Activated T-helper 17 cell treated with anti-CD3 and anti-CD28 coated beads, Interleukin-2, amount 50 U/mL, for 72 hours (primary cell): ENCODE measurements around the gene PHF2. TPM values are rescaled to one million over a fixed set of nuclear protein-coding genes. Genes with fewer than 3 reads are reported as not detected.

Experiments used
- ATAC-seq: fragments of 150-1000 bp; cut with Tn5 transposase; replicated peaks from 2 replicates; pipeline ENCODE4 v1.10.0; 2021; ENCODE audit warnings: mild to moderate bottlenecking, moderate library complexity
- H3K27ac Mint-ChIP-seq: one replicate; pipeline ENCODE4 v1.8.0; 2022; ENCODE audit warnings: mixed read lengths
- H3K27me3 Mint-ChIP-seq: one replicate; pipeline ENCODE4 v1.8.0; 2022; ENCODE audit warnings: mixed read lengths
- H3K36me3 Mint-ChIP-seq: one replicate; pipeline ENCODE4 v1.8.0; 2022; ENCODE audit warnings: low read depth, mild to moderate bottlenecking, mixed read lengths
- H3K4me1 Mint-ChIP-seq: one replicate; pipeline ENCODE4 v1.8.0; 2022; ENCODE audit warnings: mixed read lengths
- H3K4me3 Mint-ChIP-seq: one replicate; pipeline ENCODE4 v1.8.0; 2022; ENCODE audit warnings: mild to moderate bottlenecking, mixed read lengths
- H3K9me3 Mint-ChIP-seq: one replicate; pipeline ENCODE4 v1.8.0; 2022; ENCODE audit warnings: mixed read lengths
- total RNA-seq, 2 donors: library from RNA; stranded (reverse); gene quantifications; one replicate each; pipeline ENCODE4 v1.2.3, GENCODE V29; 2022

Gene PHF2
- total RNA-seq, 2 donors from 2014 or later: 11.9 to 15.1 TPM

DNA sequence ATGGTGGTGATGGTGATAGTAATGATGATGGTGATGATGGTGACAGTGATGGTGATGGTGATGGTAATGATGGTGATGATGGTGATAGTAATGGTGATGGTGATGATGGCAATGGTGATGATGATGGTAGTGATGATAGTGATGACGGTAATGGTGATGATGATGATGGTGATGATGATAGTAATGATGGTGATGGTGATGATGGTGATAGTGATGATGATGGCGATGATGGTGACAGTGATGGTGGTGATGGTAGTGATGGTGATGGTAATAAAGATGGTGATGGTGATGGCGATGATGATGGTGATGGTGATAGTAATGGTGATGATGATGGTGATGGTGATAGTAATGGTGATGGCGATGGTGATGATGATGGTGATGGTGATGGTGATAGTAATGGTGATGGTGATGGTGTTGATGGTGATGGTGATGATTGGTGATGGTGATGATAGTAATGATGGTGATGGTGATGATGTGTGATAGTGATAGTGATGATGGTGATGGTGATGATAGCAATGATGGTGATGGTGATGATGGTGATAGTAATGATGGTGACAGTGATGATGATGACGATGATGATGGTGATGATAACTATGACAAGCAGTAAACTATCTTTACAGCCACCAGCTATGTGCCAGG lies 38.6 kb downstream of the PHF2 start:
- Mint-ChIP-seq H3K4me1 (peaks cover 15% of the 10 kb centered on the region), H3K4me3 (no peak overlapping the region), H3K27me3 (no peaks in the 10 kb centered on the region), H3K9me3 (peaks cover 5% of the 10 kb centered on the region), H3K27ac (no peak overlapping the region), H3K36me3 (peaks cover 6% of the 10 kb centered on the region)
- no peak for ATAC-seq

DNA sequence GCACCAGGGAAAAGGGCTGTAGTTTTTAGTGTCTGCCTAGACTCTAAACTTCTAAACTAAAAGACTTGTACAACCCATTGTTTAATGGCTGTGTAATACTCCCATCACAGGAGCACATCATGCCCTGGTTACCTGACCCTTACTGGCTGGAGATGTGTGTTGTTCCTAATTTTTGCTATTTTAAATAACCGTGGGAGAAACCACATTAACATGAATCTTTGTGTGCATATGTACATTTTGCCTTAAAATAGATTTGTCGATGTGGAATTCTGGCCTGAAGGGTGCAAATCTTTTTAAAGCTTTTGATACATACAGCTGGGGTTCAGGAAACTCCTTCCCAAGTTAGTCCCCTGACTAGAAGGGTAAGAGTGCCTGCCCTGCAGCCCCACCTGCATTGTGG lies 39.7 kb downstream of the PHF2 start:
- H3K27ac Mint-ChIP-seq: no peak overlapping the region

DNA sequence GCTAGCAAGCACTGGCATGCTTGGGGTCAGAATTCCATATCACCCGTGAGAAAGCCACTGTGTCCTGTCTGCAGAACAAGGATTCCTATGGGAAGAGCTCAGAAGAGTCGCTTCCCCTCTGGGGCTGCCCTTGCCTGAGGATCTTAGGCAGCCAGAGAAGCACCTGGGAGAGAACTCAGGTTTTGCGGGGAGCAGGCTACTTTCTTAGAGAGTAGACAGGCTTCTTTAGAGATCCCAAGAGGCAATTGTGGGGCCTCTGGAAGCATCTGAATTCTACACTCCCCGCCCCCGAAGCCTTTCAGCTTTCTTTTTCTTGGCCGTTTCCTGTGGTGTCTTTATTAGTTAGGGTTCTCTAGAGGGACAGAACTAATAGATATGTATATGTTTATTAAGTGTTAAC lies 40.9 kb downstream of the PHF2 start:
- ATAC-seq: no peak
- Mint-ChIP-seq H3K4me3 (no peak overlapping the region), H3K36me3 (no peaks in the 10 kb centered on the region), H3K27ac (no peak overlapping the region), H3K27me3 (no peaks in the 10 kb centered on the region), H3K9me3 (no peaks in the 10 kb centered on the region), H3K4me1 (peaks cover 5% of the 10 kb centered on the region)

More for the DNA sequence above, 39.7 kb downstream of the PHF2 start:
- Mint-ChIP-seq H3K36me3 (no peaks in the 10 kb centered on the region), H3K9me3 (no peaks in the 10 kb centered on the region), H3K4me3 (no peak overlapping the region), H3K27me3 (no peaks in the 10 kb centered on the region), H3K4me1 (peaks cover 11% of the 10 kb centered on the region)
- no peak for ATAC-seq

DNA sequence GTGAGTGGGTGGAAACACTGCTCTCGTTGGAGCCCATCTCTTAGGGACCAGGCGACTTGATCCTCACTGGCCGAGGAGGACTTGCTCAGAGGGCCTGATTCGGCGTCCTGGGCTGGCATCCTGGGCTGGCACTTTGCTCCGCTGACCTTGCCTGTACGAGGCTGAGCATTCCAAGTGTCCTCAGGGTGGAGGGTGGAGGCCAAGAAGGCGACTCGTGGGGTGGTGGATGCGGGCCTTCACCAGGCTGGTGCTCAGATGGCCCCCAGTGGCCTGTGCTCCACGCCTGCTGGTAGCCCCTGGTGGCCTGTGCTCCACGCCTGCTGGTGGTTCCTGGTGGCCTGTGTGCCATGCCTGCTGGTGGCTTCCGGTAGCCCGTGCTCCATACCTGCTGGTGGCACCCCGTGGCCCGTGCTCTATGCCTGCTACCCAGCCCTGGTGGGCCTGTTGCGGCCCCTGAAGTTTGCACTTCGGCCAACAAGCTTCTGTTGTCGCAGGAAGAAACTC lies 42.9 kb downstream of the PHF2 start:
- ATAC-seq: no peak
- Mint-ChIP-seq H3K27me3 (no peaks in the 10 kb centered on the region), H3K9me3 (no peaks in the 10 kb centered on the region), H3K36me3 (no peaks in the 10 kb centered on the region), H3K4me3 (no peak overlapping the region), H3K27ac (no peak overlapping the region), H3K4me1 (peaks cover 6% of the 10 kb centered on the region)

DNA sequence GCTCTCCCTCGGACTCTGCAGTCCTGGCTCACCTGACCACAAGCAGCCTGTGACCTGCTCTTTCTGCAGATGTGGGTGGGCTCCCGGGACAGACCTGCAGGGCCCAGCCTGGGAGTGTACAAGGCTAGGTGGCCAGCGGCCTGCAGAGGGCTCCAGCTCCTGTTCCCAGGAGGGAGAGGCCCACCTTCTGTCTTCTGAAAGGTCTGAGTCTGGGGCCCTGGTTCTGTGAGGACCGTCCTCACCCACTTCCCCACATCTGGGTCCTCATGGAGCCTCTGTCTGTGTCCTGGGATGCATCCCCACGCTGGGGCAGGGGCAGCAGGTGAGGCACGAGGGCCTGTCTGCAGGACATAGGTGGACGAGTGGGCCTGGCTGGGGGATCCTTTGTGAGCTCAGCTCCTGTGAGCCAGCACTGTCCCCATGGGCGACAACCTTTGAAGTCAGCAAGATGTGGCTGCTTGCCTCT lies 43.7 kb downstream of the PHF2 start:
- H3K4me3 Mint-ChIP-seq: no peak overlapping the region
- no peaks in the 10 kb centered on the region for H3K36me3 Mint-ChIP-seq
- peaks cover 6% of the 10 kb centered on the region for H3K4me1 Mint-ChIP-seq
- no peaks in the 10 kb centered on the region for H3K9me3 Mint-ChIP-seq
- no peaks in the 10 kb centered on the region for H3K27me3 Mint-ChIP-seq
- no peak for ATAC-seq
- no peak overlapping the region for H3K27ac Mint-ChIP-seq

DNA sequence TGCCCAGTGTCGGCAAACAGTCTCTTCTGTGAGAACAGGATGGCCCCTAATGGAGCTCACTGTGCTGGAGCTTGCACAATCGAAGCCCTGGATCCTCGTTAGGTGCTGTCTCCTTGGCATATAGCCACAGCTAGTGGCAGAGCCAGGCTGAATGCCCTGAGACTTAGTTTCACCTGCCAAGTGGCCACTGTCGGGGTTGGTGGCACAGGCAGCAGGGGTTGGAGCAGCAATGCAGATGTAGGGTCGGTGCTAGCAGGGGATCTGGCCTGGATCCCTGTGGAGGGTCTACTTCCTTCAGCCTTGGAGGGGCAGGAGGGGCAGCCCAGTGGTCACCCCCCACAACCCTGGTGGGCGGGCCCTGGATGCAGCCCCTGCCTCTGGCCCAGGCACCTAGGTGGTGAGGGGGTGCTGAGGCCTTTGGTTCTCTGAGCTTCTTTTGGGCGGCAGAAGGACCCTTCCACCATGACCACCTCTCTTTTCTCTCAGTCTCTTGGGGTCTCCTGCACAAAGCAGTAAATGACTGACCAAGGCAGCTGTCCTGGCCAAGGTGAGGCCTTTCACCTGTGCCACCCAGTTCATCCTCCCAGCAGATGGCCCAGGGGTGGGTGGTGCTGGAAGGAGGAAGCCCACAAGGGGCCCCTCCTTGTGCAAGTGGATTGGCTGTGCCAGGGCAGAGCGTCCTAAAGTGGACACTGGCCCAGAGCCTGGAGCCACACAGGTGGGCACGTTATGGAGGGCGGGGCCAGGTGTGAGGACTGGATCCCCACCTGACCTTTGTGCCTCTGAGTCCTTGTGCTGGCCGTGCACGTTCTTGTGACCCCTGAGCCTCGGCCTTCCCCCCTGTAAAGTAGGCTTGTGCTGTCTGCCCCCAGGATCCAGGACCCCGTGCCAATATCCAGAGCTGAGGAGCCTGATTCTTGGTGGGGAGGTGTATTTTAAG lies 44.8 kb downstream of the PHF2 start:
- H3K4me3 Mint-ChIP-seq: no peak overlapping the region
- no peak for ATAC-seq
- H3K27me3 Mint-ChIP-seq: no peaks in the 10 kb centered on the region
- peaks cover 6% of the 10 kb centered on the region for H3K4me1 Mint-ChIP-seq
- no peaks in the 10 kb centered on the region for H3K9me3 Mint-ChIP-seq
- H3K36me3 Mint-ChIP-seq: peaks cover under 1% of the 10 kb centered on the region
- no peak overlapping the region for H3K27ac Mint-ChIP-seq

DNA sequence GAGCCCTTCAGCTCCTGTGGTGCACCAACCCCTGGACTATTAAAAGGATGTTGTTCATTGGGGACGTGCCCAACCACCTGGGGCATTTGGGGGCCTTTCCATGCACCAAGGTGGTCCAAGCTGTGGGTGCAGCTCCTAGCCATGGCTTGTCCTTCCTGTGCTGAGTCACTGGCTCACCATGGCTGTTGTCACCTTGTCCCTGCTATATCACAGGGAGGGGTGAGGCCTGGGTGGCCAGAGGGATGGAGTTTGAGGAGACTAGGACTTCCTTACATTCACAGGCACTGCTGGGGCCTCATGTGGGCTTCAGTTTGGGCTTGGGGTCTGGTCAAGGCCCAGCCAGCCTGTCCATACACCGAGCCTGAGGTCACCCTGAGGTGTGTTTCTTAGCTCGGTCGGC lies 45.5 kb downstream of the PHF2 start:
- H3K27me3 Mint-ChIP-seq: no peaks in the 10 kb centered on the region
- H3K4me1 Mint-ChIP-seq: peaks cover 6% of the 10 kb centered on the region
- no peak for ATAC-seq
- no peaks in the 10 kb centered on the region for H3K9me3 Mint-ChIP-seq
- no peak overlapping the region for H3K27ac Mint-ChIP-seq
- H3K4me3 Mint-ChIP-seq: no peak overlapping the region
- H3K36me3 Mint-ChIP-seq: peaks cover 6% of the 10 kb centered on the region

DNA sequence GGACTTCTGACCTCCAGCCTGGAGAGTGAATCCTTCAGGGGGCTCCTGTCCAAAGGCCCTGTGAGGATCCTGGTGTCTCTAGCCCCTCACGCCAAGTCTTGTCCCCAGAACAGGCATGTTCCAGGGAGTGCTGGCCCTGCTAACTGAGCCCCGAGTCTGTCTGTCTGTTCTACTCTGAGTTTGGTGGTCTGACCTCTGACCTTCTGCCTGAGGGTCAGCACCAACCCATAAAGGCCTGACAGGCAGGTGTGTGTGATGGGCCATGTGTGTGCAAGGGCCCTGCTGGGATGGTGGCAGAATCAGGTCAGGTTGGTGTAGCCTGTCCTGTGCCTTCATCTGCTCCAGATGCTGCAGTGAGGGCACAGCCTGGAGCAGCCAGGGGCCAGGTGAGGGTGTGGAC lies 46.3 kb downstream of the PHF2 start:
- no peak overlapping the region for H3K27ac Mint-ChIP-seq
- peaks cover 3% of the 10 kb centered on the region for H3K9me3 Mint-ChIP-seq
- peaks cover 6% of the 10 kb centered on the region for H3K36me3 Mint-ChIP-seq
- no peak for ATAC-seq
- peaks cover 6% of the 10 kb centered on the region for H3K4me1 Mint-ChIP-seq
- no peaks in the 10 kb centered on the region for H3K27me3 Mint-ChIP-seq
- no peak overlapping the region for H3K4me3 Mint-ChIP-seq

DNA sequence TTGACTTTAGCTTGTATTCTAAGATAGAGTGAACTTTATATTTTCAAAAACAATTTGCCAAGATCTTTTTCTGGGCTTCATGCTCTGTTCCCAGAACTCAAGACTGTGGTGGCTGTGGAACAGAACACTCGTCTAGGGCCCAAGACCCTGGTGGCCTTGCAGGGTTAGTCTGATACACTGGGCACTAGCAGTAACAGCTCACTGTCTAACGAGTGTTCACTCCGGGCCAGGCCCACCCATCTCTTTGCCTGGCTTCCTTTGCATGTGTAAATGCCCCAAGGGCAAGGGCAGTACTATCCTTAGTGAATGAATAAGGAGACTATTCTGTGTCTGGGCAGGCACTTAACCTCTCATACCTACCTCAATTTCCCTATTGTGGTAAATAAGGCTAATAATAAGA lies 47.4 kb downstream of the PHF2 start:
- H3K27me3 Mint-ChIP-seq: no peaks in the 10 kb centered on the region
- no peak overlapping the region for H3K27ac Mint-ChIP-seq
- peaks cover 6% of the 10 kb centered on the region for H3K4me1 Mint-ChIP-seq
- ATAC-seq: no peak
- H3K4me3 Mint-ChIP-seq: no peak overlapping the region
- H3K9me3 Mint-ChIP-seq: peaks cover 4% of the 10 kb centered on the region
- peaks cover 6% of the 10 kb centered on the region for H3K36me3 Mint-ChIP-seq

DNA sequence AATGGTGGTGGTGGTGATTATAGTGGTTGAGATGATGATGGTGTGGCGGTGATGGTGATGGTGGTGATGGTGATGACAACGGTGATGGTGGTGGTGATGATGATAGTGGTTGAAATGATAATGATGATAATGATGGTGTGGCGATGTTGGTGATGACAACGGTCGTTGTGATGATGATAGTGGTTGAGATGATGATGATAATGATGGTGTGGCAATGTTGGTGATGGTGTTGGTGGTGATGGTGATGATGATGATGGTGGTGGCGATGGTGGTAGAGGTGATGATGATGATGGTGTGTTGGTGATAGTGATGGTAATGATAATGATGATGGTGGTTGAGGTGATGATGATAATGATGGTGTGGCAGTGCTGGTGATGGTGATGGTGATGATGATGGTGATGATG lies 48.0 kb downstream of the PHF2 start:
- Mint-ChIP-seq H3K27me3 (no peaks in the 10 kb centered on the region), H3K36me3 (peaks cover 6% of the 10 kb centered on the region), H3K4me1 (peaks cover 6% of the 10 kb centered on the region), H3K27ac (no peak overlapping the region), H3K9me3 (peaks cover 4% of the 10 kb centered on the region), H3K4me3 (no peak overlapping the region)
- ATAC-seq: peak; percentile 12

DNA sequence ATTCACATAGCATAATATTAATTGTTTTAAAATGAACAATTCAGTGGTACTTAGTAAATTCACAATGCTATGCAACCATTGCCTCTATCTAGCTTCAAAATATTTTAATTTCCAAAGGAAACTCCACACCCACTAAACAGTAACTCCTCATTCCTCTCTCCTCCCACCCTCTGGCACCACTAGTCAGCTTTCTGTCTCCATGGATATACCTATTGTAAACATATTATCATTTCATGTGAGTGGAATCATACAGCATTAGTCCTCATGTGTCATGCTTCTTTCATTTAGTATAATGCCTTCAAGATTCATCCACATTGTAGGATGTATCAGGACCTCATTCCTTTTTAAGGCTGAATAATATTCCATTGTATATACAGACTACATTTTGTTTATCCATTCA lies 48.6 kb downstream of the PHF2 start:
- Mint-ChIP-seq H3K27ac (no peak overlapping the region), H3K36me3 (peaks cover 6% of the 10 kb centered on the region), H3K4me3 (no peak overlapping the region), H3K27me3 (no peaks in the 10 kb centered on the region), H3K4me1 (peaks cover 6% of the 10 kb centered on the region), H3K9me3 (peaks cover 4% of the 10 kb centered on the region)
- no peak for ATAC-seq

DNA sequence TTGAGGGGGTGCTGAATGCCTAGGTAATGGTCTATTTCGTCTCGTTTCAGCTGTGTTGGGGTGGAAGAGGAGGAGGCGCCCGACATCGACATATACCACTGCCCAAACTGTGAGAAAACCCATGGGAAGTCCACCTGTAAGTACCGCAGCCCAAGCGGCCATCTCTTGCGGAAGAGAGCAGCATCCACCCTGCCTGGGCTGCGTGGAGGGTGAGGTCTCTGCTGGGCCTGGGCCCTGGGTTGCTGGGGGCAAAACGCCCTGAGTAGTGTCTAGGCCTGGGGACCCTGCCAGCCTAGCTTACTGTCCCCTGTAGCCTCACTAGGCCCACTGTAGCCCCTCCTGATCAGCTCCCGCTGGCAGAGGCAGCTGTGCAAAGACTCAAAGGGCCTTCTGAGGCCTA lies 53.5 kb downstream of the PHF2 start:
- Mint-ChIP-seq H3K36me3 (peaks cover 6% of the 10 kb centered on the region), H3K27ac (no peak overlapping the region), H3K27me3 (no peaks in the 10 kb centered on the region), H3K4me1 (no peaks in the 10 kb centered on the region), H3K4me3 (no peak overlapping the region), H3K9me3 (peaks cover 4% of the 10 kb centered on the region)
- no peak for ATAC-seq

DNA sequence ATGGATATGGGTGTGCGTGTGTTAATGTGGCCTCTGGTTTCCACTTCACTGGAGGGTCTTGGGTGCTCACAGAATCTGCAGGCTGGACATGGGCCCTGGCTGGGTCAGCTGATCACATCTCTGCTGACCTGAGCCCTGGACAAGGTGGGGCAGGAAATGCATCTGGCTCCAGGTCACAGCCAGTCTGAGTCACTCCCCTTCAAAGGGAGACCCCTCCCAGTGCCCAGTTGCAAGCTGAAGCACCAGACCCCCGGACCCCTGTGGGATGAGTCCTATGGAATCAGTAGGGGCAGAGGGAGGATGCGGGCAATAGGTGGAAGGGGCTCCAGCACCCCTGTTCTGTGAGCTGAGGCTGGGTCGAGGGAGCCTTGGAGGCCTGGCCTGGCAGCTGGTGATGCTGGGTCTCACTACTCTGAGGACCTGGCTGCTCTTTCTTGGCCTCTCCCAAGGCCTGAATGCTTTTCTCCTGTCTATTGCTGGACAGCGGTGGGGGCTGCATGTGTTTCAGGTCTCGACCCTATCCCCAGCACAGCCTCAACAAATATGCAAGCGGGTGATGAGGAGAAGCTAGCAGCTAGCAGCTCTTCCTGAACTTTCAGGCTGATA lies 54.5 kb downstream of the PHF2 start:
- H3K9me3 Mint-ChIP-seq: peaks cover 4% of the 10 kb centered on the region
- ATAC-seq: no peak
- peaks cover 5% of the 10 kb centered on the region for H3K4me1 Mint-ChIP-seq
- no peak overlapping the region for H3K4me3 Mint-ChIP-seq
- peaks cover 12% of the 10 kb centered on the region for H3K36me3 Mint-ChIP-seq
- no peaks in the 10 kb centered on the region for H3K27me3 Mint-ChIP-seq
- H3K27ac Mint-ChIP-seq: no peak overlapping the region

DNA sequence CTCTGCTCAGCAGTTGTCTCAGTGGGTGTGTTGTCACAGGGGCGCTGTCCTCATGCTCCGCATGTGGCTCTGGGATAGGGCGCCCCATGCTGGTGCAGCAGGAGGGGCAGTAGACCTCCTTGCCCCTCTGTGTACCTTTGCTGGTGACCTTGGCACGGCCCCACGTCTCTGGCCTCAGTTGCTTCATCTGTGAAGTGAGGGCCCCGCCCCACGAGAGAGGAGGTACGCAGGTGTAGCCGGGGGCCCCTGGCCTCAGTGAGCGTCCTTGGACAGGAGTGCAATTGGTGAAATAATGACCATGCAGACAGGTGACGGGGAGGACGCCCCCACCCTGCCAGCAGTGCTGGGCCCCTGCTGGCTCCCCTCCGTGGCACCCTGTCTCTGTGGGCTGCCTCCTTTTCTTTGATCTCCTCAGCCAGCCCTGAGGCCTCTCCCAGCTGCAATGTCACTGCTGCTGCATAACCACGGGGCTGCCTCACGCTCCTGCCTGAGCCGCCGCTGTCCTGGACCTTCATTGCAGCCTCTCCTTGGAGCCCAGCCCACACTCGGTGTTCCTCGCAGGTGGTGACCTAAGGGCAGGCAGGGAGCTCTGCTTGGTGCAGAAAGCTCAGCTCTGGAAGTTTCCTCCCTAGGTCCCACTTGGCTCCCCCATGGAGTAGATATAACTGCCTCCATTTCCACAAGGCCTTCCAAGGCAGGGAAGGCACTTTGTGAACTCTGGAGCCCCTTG lies 57.3 kb downstream of the PHF2 start:
- H3K36me3 Mint-ChIP-seq: peaks cover 34% of the 10 kb centered on the region
- H3K27ac Mint-ChIP-seq: no peak overlapping the region
- H3K4me3 Mint-ChIP-seq: no peak overlapping the region
- H3K4me1 Mint-ChIP-seq: peaks cover 5% of the 10 kb centered on the region
- no peaks in the 10 kb centered on the region for H3K27me3 Mint-ChIP-seq
- peaks cover 5% of the 10 kb centered on the region for H3K9me3 Mint-ChIP-seq
- ATAC-seq: no peak
